Measurements from ENCODE around the gene SCGB1D2. TPM values are rescaled to one million over a fixed set of nuclear protein-coding genes. Genes with fewer than 3 reads are reported as not detected.

SCGB1D2 gene
- total and polyA plus RNA-seq, 9 of the 15 experiments (the other 6 are each of a cell fraction or from before 2014, with no cell fraction given), result not detected

DNA sequence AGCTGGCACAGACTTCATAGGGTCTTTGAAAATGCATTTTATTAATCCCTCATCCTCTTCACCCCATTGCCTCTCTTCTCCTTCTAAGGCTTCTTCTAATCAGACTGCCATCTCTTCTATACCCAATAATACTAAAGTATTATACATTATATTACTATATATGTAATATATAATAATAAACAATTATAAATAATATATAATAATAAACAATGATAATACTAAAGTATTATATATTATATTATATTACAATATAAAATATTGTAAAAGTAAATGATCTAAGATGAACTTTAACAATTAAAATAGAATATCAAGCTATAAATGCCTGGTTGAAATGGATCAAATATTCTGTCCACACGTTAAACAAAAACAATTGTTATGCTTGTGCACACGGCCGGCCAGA is 20.5 kb upstream of the SCGB1D2 start:
- H3K4me1 ChIP-seq (replicated peaks in 1 of 2; ENCODE audit: control insufficient read depth in 2 of 2, insufficient read depth in 2 of 2, low read length in 2 of 2), result no peaks in the 10 kb centered on the region
- BruUV-seq (replicated peaks), result no TSS peak
- ChIA-PET CTCF (ENCODE audit: low intra/inter-chr PET ratio) (interaction anchor here (0.6 kb wide), 1 partner anchor 15 kb away, joined by 3 read pairs; no protein-coding TSS in a partner anchor), POLR2A (no interaction called here)
- no peak overlapping the region for H3K4me3 ChIP-seq
- intact Hi-C loops (cut with micrococcal nuclease) (no loop called here), in situ Hi-C loops (cut with MboI) (no loop called here)
- no peaks in the 10 kb centered on the region for H3K9me1 ChIP-seq (ENCODE audit: control insufficient read depth, insufficient read depth, low read length)
- no peaks in the 10 kb centered on the region for H3K79me2 ChIP-seq (ENCODE audit: control insufficient read depth, insufficient read depth, low read length)
- peaks cover 0 to 4% of the 10 kb centered on the region in 2 experiments; a peak in 2 of 5 replicates for H3K27me3 ChIP-seq (ENCODE audit: control insufficient read depth in 2 of 2, insufficient read depth in 2 of 2, low read length in 2 of 2)
- DNase-seq (ENCODE audit: extremely low read depth in 1 of 4, low spot score in 3 of 4) (no peak), ATAC-seq (no peak), FAIRE-seq (no peak)
- H2AFZ ChIP-seq (ENCODE audit: low read depth, low read length), result no peak overlapping the region
- H3K9me3 ChIP-seq (replicated peaks; ENCODE audit: control insufficient read depth, insufficient read depth, low read depth, low read length), result peaks cover 4% of the 10 kb centered on the region; the same call in 1 of the 2 replicates
- H3K36me3 ChIP-seq (ENCODE audit: control insufficient read depth, insufficient read depth, low read length), result no peaks in the 10 kb centered on the region
- H4K20me1 ChIP-seq (replicated peaks; ENCODE audit: control insufficient read depth, insufficient read depth, low read length), result no peaks in the 10 kb centered on the region
- WGBS (ENCODE audit: insufficient coverage, low coverage, missing lambda C conversion rate), result 0% methylated on average over 3 of the region's 3 CpGs
- H3K9ac ChIP-seq (ENCODE audit: insufficient read depth in 1 of 2, low read depth in 2 of 2, low read length in 2 of 2), result no peak overlapping the region
- H3K4me2 ChIP-seq (ENCODE audit: insufficient read depth, low read length), result no peak overlapping the region
- H3K27ac ChIP-seq (ENCODE audit: extremely low read depth, low read depth, low read length), result no peak overlapping the region
- TF ChIP-seq MAFG (tag; conservative IDR thresholded peaks at IDR 0.05) (no peak), HMGN3 (IDR thresholded peaks at IDR 0.05; ENCODE audit: borderline replicate concordance, extremely low read depth, insufficient read length, low read depth, low read length) (no peak), ZZZ3 (IDR thresholded peaks at IDR 0.05) (no peak), ARID1B (IDR thresholded peaks at IDR 0.05) (no peak), GATAD2A (IDR thresholded peaks at IDR 0.05) (no peak), TGIF2 (CRISPR knock-in tag; IDR thresholded peaks at IDR 0.05) (no peak), CAMTA2 (CRISPR knock-in tag; conservative IDR thresholded peaks at IDR 0.05) (no peak)
- TF ChIP-seq, protein P1, sequence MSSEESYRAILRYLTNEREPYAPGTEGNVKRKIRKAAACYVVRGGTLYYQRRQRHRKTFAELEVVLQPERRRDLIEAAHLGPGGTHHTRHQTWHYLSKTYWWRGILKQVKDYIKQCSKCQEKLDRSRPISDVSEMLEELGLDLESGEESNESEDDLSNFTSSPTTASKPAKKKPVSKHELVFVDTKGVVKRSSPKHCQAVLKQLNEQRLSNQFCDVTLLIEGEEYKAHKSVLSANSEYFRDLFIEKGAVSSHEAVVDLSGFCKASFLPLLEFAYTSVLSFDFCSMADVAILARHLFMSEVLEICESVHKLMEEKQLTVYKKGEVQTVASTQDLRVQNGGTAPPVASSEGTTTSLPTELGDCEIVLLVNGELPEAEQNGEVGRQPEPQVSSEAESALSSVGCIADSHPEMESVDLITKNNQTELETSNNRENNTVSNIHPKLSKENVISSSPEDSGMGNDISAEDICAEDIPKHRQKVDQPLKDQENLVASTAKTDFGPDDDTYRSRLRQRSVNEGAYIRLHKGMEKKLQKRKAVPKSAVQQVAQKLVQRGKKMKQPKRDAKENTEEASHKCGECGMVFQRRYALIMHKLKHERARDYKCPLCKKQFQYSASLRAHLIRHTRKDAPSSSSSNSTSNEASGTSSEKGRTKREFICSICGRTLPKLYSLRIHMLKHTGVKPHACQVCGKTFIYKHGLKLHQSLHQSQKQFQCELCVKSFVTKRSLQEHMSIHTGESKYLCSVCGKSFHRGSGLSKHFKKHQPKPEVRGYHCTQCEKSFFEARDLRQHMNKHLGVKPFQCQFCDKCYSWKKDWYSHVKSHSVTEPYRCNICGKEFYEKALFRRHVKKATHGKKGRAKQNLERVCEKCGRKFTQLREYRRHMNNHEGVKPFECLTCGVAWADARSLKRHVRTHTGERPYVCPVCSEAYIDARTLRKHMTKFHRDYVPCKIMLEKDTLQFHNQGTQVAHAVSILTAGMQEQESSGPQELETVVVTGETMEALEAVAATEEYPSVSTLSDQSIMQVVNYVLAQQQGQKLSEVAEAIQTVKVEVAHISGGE (CRISPR knock-in tag; IDR thresholded peaks at IDR 0.05), result no peak
- TF ChIP-seq, protein P2, sequence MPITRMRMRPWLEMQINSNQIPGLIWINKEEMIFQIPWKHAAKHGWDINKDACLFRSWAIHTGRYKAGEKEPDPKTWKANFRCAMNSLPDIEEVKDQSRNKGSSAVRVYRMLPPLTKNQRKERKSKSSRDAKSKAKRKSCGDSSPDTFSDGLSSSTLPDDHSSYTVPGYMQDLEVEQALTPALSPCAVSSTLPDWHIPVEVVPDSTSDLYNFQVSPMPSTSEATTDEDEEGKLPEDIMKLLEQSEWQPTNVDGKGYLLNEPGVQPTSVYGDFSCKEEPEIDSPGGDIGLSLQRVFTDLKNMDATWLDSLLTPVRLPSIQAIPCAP (CRISPR knock-in tag; IDR thresholded peaks at IDR 0.05; ENCODE audit: borderline replicate concordance), result no peak
- TF ChIP-seq, protein P3, sequence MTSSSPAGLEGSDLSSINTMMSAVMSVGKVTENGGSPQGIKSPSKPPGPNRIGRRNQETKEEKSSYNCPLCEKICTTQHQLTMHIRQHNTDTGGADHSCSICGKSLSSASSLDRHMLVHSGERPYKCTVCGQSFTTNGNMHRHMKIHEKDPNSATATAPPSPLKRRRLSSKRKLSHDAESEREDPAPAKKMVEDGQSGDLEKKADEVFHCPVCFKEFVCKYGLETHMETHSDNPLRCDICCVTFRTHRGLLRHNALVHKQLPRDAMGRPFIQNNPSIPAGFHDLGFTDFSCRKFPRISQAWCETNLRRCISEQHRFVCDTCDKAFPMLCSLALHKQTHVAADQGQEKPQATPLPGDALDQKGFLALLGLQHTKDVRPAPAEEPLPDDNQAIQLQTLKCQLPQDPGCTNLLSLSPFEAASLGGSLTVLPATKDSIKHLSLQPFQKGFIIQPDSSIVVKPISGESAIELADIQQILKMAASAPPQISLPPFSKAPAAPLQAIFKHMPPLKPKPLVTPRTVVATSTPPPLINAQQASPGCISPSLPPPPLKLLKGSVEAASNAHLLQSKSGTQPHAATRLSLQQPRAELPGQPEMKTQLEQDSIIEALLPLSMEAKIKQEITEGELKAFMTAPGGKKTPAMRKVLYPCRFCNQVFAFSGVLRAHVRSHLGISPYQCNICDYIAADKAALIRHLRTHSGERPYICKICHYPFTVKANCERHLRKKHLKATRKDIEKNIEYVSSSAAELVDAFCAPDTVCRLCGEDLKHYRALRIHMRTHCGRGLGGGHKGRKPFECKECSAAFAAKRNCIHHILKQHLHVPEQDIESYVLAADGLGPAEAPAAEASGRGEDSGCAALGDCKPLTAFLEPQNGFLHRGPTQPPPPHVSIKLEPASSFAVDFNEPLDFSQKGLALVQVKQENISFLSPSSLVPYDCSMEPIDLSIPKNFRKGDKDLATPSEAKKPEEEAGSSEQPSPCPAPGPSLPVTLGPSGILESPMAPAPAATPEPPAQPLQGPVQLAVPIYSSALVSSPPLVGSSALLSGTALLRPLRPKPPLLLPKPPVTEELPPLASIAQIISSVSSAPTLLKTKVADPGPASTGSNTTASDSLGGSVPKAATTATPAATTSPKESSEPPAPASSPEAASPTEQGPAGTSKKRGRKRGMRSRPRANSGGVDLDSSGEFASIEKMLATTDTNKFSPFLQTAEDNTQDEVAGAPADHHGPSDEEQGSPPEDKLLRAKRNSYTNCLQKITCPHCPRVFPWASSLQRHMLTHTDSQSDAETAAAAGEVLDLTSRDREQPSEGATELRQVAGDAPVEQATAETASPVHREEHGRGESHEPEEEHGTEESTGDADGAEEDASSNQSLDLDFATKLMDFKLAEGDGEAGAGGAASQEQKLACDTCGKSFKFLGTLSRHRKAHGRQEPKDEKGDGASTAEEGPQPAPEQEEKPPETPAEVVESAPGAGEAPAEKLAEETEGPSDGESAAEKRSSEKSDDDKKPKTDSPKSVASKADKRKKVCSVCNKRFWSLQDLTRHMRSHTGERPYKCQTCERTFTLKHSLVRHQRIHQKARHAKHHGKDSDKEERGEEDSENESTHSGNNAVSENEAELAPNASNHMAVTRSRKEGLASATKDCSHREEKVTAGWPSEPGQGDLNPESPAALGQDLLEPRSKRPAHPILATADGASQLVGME (CRISPR knock-in tag; IDR thresholded peaks at IDR 0.05), result no peak
- TF ChIP-seq, protein P4, sequence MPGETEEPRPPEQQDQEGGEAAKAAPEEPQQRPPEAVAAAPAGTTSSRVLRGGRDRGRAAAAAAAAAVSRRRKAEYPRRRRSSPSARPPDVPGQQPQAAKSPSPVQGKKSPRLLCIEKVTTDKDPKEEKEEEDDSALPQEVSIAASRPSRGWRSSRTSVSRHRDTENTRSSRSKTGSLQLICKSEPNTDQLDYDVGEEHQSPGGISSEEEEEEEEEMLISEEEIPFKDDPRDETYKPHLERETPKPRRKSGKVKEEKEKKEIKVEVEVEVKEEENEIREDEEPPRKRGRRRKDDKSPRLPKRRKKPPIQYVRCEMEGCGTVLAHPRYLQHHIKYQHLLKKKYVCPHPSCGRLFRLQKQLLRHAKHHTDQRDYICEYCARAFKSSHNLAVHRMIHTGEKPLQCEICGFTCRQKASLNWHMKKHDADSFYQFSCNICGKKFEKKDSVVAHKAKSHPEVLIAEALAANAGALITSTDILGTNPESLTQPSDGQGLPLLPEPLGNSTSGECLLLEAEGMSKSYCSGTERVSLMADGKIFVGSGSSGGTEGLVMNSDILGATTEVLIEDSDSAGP (CRISPR knock-in tag; IDR thresholded peaks at IDR 0.05), result no peak

Data from K562 (cell line).